Progenitor cell of endocrine pancreas (in vitro differentiated cells): ENCODE results near the gene ITFG2. TPM values are rescaled to one million over a fixed set of nuclear protein-coding genes. Genes with fewer than 3 reads are reported as not detected.
"Not testable (repeated sequence)": the region's sequence is repeated elsewhere in the genome, so short reads cannot be mapped to it uniquely, and the experiment has no call there.

ENCODE experiments used
- DNase-seq: peaks from one replicate; pipeline ENCODE4 v3.0.0; 2021; ENCODE audit warnings: low spot score; ENCODE audit not compliant: unreplicated experiment
- H3K27ac Mint-ChIP-seq: 2 replicates; pipeline ENCODE4 v1.8.0; 2021; ENCODE audit warnings: mild to moderate bottlenecking, moderate library complexity, mixed read lengths
- H3K27me3 Mint-ChIP-seq: 2 replicates; pipeline ENCODE4 v1.8.0; 2021; ENCODE audit warnings: mixed read lengths
- H3K36me3 Mint-ChIP-seq: 2 replicates; pipeline ENCODE4 v1.8.0; 2022; ENCODE audit warnings: mixed read lengths; ENCODE audit not compliant: insufficient read depth
- H3K4me1 Mint-ChIP-seq: 2 replicates; pipeline ENCODE4 v1.8.0; 2021; ENCODE audit warnings: low read depth, mixed read lengths
- H3K4me3 Mint-ChIP-seq: 2 replicates; pipeline ENCODE4 v1.8.0; 2021; ENCODE audit warnings: low read depth, mild to moderate bottlenecking, moderate library complexity, mixed read lengths
- H3K9me3 Mint-ChIP-seq: 2 replicates; pipeline ENCODE4 v1.8.0; 2021; ENCODE audit warnings: low read depth, mixed read lengths
- total RNA-seq: library from RNA; stranded (reverse); gene quantifications from 2 replicates; pipeline ENCODE4 v1.2.1, GENCODE V29; 2021
- TF ChIP-seq, protein P1 (sequence below): fragments of 200-600 bp; sonication (generic); IDR thresholded peaks from one replicate; pipeline ENCODE4 v1.5.0; 2021; ENCODE audit warnings: antibody characterized with exemption, mild to moderate bottlenecking; ENCODE audit not compliant: unreplicated experiment

The ITFG2 gene
- total RNA-seq, 1 donor from 2014 or later = 85.3 TPM

DNA sequence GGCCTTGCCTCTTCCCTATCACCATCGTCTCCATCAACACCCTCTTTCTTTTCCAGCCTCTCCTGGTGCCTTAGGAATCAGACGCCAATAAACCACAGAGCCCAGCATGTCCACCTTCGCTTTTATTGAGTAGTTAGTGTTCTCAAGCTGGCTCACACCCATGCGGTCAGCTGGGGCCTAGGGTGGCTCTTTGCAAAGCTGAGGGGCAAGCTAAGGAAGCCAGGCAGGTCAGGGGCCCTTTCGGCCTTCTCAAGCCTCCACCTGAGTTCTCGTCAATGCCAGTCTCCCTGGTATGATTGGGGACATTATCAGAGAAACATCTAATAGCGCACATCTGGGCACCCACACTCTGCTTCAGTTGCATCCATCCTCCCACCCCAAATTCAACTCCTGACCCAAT lies 45.1 kb downstream of the ITFG2 start:
- Mint-ChIP-seq H3K4me3 (no peak overlapping the region), H3K36me3 (peaks cover 9% of the 10 kb centered on the region), H3K27ac (peak overlapping the region; percentile 33), H3K4me1 (peaks cover 15% of the 10 kb centered on the region), H3K9me3 (no peaks in the 10 kb centered on the region), H3K27me3 (peaks cover 13% of the 10 kb centered on the region)
- TF ChIP-seq, protein P1, sequence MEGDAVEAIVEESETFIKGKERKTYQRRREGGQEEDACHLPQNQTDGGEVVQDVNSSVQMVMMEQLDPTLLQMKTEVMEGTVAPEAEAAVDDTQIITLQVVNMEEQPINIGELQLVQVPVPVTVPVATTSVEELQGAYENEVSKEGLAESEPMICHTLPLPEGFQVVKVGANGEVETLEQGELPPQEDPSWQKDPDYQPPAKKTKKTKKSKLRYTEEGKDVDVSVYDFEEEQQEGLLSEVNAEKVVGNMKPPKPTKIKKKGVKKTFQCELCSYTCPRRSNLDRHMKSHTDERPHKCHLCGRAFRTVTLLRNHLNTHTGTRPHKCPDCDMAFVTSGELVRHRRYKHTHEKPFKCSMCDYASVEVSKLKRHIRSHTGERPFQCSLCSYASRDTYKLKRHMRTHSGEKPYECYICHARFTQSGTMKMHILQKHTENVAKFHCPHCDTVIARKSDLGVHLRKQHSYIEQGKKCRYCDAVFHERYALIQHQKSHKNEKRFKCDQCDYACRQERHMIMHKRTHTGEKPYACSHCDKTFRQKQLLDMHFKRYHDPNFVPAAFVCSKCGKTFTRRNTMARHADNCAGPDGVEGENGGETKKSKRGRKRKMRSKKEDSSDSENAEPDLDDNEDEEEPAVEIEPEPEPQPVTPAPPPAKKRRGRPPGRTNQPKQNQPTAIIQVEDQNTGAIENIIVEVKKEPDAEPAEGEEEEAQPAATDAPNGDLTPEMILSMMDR = no peak
- DNase-seq = no peak

DNA sequence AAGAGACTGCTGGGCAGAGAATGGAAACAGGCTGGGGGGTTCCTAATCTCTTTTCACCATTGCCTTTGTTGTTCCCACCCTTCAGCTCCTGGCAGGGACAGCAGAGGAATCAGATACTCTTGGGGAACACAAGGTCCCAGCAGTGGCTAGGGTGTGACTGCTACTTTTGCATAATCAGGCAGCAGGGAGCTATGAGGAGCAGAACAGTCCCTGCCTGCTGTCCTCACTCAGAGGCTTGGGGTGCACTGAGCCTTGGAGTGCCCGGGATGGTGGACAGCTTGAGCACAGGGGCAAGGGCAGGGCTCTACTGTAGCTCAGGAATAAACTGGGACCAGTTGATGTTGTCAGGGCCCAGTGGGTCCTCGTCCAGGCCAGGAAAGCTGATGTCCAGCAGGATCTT lies 45.9 kb downstream of the ITFG2 start:
- H3K36me3 Mint-ChIP-seq = peaks cover 11% of the 10 kb centered on the region
- H3K9me3 Mint-ChIP-seq = no peaks in the 10 kb centered on the region
- H3K4me3 Mint-ChIP-seq = no peak overlapping the region
- peaks cover 15% of the 10 kb centered on the region for H3K4me1 Mint-ChIP-seq
- H3K27me3 Mint-ChIP-seq = peaks cover 13% of the 10 kb centered on the region
- DNase-seq = no peak
- no peak overlapping the region for H3K27ac Mint-ChIP-seq
- TF ChIP-seq, protein P1 = no peak

DNA sequence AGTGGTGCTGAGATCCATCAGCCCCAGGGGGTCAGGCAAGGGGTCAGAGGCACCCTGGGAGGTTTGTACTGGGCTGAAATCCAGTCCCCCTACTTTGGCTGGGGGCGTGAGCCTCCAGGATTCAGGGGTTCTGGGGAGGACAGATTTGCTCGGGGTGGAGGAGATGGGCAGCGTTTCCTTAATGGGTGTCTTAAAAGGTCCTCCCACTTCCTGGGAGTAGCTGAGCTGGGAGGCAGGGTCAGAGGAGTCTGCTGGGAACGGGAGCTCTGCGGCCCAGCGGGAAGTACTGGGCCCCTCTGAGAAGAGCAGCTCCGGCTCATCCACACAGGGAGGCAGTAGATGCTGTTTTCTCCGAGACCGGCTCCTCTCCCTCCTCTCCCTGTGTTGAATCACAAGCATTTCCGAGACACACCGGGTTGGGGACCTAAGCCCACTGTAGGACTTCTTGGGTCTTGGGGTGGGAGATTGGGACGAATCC lies 46.5 kb downstream of the ITFG2 start:
- peaks cover 13% of the 10 kb centered on the region for H3K36me3 Mint-ChIP-seq
- no peak overlapping the region for H3K27ac Mint-ChIP-seq
- H3K4me1 Mint-ChIP-seq = peaks cover 13% of the 10 kb centered on the region
- peaks cover 11% of the 10 kb centered on the region for H3K27me3 Mint-ChIP-seq
- TF ChIP-seq, protein P1 = no peak
- DNase-seq = no peak
- no peak overlapping the region for H3K4me3 Mint-ChIP-seq
- H3K9me3 Mint-ChIP-seq = no peaks in the 10 kb centered on the region

DNA sequence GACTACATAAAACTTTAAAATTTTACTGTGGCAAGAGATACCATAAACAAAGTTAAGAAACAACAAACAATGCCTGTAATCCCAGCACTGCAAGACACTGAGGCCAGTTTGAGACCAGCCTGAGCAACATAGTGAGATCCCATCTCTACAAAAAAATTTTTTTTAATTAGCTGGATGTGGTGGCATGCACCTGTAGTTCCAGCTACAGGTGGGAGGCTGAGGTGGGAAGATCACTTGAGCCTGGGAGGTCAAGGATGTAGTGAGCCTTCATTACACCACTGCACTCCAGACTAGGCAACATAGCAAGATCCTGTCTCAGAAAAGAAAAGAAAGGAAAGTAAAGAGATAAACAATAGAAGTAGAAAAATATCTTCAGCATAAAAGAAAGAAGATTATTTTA lies 47.7 kb downstream of the ITFG2 start:
- peaks cover 6% of the 10 kb centered on the region for H3K27me3 Mint-ChIP-seq
- no peaks in the 10 kb centered on the region for H3K9me3 Mint-ChIP-seq
- no peak overlapping the region for H3K27ac Mint-ChIP-seq
- no peak for DNase-seq
- H3K4me1 Mint-ChIP-seq = peaks cover 13% of the 10 kb centered on the region
- H3K36me3 Mint-ChIP-seq = peaks cover 19% of the 10 kb centered on the region
- TF ChIP-seq, protein P1 = no peak
- H3K4me3 Mint-ChIP-seq = no peak overlapping the region

DNA sequence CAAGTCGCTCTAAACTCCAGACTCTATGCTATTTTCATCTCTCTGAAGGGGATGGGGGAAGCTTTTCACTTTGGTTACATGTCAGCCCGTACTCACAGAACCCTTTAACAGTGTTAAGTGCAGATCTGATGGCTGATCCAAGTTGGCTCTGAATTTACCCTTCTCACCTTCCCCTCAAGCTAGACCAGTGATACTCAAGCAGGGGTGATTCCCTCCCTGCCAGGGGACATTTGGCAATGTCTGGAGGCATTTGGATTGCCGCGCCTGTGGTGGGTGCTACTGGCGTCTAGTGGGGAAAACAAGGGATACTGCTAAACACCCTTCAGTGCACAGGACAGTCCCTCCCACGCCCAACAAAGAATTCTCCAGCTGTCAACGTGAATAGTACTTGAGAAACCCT lies 50.4 kb downstream of the ITFG2 start:
- Mint-ChIP-seq H3K27ac (no peak overlapping the region), H3K9me3 (no peaks in the 10 kb centered on the region), H3K36me3 (peaks cover 27% of the 10 kb centered on the region), H3K4me1 (no peaks in the 10 kb centered on the region), H3K4me3 (no peak overlapping the region), H3K27me3 (no peaks in the 10 kb centered on the region)
- TF ChIP-seq, protein P1 = no peak
- DNase-seq = no peak

DNA sequence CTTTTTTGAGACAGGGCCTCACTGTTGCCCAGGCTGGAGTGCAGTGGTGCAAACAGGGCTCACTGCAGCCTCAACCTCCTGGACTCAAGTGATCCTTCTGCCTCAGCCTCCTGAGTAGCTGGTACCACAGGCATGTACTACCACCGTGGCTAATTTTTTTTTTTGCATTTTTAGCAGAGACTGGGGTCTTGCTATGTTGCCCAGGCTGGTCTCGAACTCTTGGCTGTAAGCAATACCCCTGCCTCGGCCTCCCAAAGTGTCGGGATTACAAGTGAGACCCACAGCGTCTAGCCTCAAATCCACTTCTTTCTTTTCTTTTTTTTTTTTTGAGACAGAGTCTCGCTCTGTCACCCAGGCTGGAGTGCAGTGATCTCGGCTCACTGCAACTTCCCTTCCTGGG lies 50.9 kb downstream of the ITFG2 start:
- not testable (repeated sequence) for H3K4me1 Mint-ChIP-seq, H3K27me3 Mint-ChIP-seq, H3K4me3 Mint-ChIP-seq, DNase-seq, H3K9me3 Mint-ChIP-seq, H3K27ac Mint-ChIP-seq
- peaks cover 27% of the 10 kb centered on the region for H3K36me3 Mint-ChIP-seq
